GM12872 (cell line): ENCODE results near the gene UBR3.

Source experiments
- CTCF ChIP-seq: IDR thresholded peaks from 3 replicates; pipeline ENCODE4 v1.5.1; 2011; ENCODE audit warnings: low read depth, mild to moderate bottlenecking, low read length, moderate library complexity; ENCODE audit not compliant: insufficient read depth

The UBR3 gene

GRCh38 chr2:170098626-170099312 lies 271.5 kb downstream of the UBR3 start:
- TF ChIP-seq CTCF: no peak

GRCh38 chr2:170101789-170102188 lies 274.5 kb downstream of the UBR3 start:
- no peak for TF ChIP-seq CTCF

GRCh38 chr2:170106102-170106840 lies 279.0 kb downstream of the UBR3 start:
- no peak for TF ChIP-seq CTCF

GRCh38 chr2:170113168-170113894 lies 286.1 kb downstream of the UBR3 start:
- no peak for TF ChIP-seq CTCF

GRCh38 chr2:170115501-170116229 lies 288.4 kb downstream of the UBR3 start:
- TF ChIP-seq CTCF: no peak

- no peak for TF ChIP-seq CTCF
Measured at GRCh38 chr2:170118641-170119040, 291.4 kb downstream of the UBR3 start.

- TF ChIP-seq CTCF: no peak
Measured at GRCh38 chr2:170121689-170122088, 294.4 kb downstream of the UBR3 start.
